BLaER1 treated with 17β-estradiol and CSF1 and Interleukin-3, amounts not matched to agents 10 nM and 100 nM (cell line): ENCODE results near the gene ZBTB7A.

Experiments
- H3K27ac ChIP-seq, 11 experiments: shearing (Covaris generic); formaldehyde crosslinking; 2 replicates each; pipeline ENCODE4 v1.8.1; 2022
- H3K27me3 ChIP-seq, 11 experiments: shearing (Covaris generic); formaldehyde crosslinking; 2 replicates each; pipeline ENCODE4 v1.8.1; 2022
- H3K36me3 ChIP-seq, 11 experiments: shearing (Covaris generic); formaldehyde crosslinking; 2 replicates each; pipeline ENCODE4 v1.8.1; 2022
- H3K4me1 ChIP-seq, 10 experiments: shearing (Covaris generic); formaldehyde crosslinking; 2 replicates each; pipeline ENCODE4 v1.8.1; 2022
- H3K4me2 ChIP-seq, 11 experiments: shearing (Covaris generic); formaldehyde crosslinking; 2 replicates each; pipeline ENCODE4 v1.8.1; 2022
- H3K4me3 ChIP-seq, 10 experiments: shearing (Covaris generic); formaldehyde crosslinking; 2 replicates each; pipeline ENCODE4 v1.8.1; 2022
- H3K9ac ChIP-seq, 11 experiments: shearing (Covaris generic); formaldehyde crosslinking; 2 replicates each; pipeline ENCODE4 v1.8.1; 2022
- H3K9me3 ChIP-seq, 11 experiments: shearing (Covaris generic); formaldehyde crosslinking; replicated peaks in 1 of 11; 2 replicates each; pipeline ENCODE4 v1.8.1; 2022
- H4K20me1 ChIP-seq, 11 experiments: shearing (Covaris generic); formaldehyde crosslinking; 2 replicates each; pipeline ENCODE4 v1.8.1; 2022
- Cebpa-rat ChIP-seq, 11 experiments: shearing (Covaris generic); IDR thresholded peaks; 2 replicates each; pipeline ENCODE4 v1.8.1; 2022

Gene ZBTB7A

DNA sequence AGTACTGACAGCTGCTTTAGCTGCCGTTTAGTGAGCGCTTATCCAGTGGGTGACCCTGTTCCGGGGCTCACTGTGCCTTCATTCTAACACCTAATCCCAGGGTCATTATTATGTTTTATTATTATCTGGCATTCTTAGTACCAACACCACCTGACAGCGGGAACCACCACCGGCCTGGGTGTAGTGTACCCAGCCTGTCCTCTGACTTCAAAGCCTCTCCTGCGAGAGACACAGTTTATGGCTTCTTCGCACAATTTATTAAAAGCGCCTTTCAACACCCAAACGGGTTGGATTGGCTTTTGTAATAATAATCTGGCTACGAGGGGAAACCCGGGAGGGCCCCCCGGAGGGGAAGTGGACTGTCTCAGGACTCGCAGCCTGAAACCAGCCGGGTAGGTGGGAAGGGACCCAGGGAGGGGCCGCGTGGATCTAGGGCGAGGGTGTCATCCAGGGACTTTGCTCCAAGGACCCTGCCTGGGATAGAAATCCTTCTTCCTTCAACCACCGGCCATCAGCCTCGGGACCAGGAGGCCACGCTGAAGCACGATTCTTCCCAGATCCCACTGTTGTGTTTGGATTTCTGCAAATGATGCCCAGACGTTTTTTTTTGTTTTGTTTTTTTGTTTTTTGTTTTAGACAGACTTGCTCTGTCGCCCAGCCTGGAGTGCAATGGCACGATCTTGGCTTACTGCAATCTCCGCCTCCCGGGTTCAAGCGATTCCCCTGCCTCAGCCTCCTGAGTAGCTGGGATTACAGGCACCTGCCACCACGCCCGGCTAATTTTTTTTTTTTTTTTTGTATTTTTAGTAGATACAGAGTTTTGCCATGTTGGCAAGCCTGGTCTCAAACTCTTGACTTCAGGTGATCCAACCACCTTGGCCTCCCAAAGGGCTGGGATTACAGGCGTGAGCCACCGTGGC lies 1.6 kb upstream of the ZBTB7A start:
- H3K9me3 ChIP-seq = no peaks in the 10 kb centered on the region
- peak overlapping the region; percentile 76 to 96 (median 91); a peak in 20 of 22 replicates for H3K27ac ChIP-seq
- H3K9ac ChIP-seq = peak overlapping the region; percentile 90 to 96 (median 95)
- H3K4me3 ChIP-seq = peak overlapping the region; percentile 83 to 96 (median 90)
- peak overlapping the region; percentile 78 to 97 (median 91) for H3K4me2 ChIP-seq
- H3K36me3 ChIP-seq = peaks cover 3 to 15% (median 13%) of the 10 kb centered on the region in 11 experiments; a peak in 20 of 22 replicates
- no peaks in the 10 kb centered on the region for H3K27me3 ChIP-seq
- no peak for TF ChIP-seq Cebpa-rat (IDR thresholded peaks at IDR 0.05)
- H3K4me1 ChIP-seq = peaks cover 27 to 50% (median 33%) of the 10 kb centered on the region in 10 experiments
- H4K20me1 ChIP-seq = peaks cover 17 to 19% (median 18%) of the 10 kb centered on the region in 11 experiments

DNA sequence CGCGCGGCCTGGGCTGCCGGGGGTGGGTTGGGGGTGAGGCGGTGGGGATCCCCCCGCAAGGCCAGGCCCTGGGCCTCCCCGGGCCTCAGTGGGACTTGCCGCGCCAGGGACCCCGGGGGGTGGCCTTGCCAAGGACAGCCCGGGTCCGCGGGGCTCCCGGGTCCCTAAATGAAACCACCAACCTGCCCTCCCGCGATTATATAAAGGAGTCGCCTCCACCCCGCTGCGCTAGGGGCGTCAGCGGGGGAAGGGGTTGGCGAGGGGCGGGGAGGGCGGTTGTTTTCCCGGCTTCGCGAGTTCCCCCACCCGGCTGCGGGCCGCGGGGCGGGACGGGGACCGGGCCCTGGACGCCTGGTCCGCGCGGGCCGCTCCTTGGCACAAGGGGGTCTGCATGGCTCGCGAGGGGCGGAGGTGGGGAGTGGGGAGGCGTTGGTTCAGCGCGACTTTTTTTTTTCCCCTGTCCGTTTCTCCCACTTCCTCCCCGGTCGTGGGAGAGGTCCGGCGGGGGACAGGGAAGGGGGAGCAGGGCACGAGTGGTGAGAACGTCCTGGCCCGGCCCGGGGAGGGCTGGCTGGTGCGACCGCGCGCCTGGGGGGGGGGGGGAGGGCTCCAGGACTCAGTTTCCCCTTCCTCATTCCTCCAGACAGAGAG lies 822 bp upstream of the ZBTB7A start:
- peaks cover 10 to 23% (median 21%) of the 10 kb centered on the region in 11 experiments; a peak in 21 of 22 replicates for H3K36me3 ChIP-seq
- no peaks in the 10 kb centered on the region for H3K9me3 ChIP-seq
- H3K4me3 ChIP-seq = peak overlapping the region; percentile 83 to 96 (median 90)
- H4K20me1 ChIP-seq = peaks cover 25 to 27% (median 26%) of the 10 kb centered on the region in 11 experiments
- peak overlapping the region; percentile 90 to 96 (median 95) for H3K9ac ChIP-seq
- peak overlapping the region; percentile 78 to 97 (median 91) for H3K4me2 ChIP-seq
- H3K27me3 ChIP-seq = no peaks in the 10 kb centered on the region
- no peak for TF ChIP-seq Cebpa-rat (IDR thresholded peaks at IDR 0.05)
- H3K27ac ChIP-seq = peak overlapping the region; percentile 76 to 96 (median 91)
- peaks cover 35 to 50% (median 38%) of the 10 kb centered on the region in 10 experiments for H3K4me1 ChIP-seq

DNA sequence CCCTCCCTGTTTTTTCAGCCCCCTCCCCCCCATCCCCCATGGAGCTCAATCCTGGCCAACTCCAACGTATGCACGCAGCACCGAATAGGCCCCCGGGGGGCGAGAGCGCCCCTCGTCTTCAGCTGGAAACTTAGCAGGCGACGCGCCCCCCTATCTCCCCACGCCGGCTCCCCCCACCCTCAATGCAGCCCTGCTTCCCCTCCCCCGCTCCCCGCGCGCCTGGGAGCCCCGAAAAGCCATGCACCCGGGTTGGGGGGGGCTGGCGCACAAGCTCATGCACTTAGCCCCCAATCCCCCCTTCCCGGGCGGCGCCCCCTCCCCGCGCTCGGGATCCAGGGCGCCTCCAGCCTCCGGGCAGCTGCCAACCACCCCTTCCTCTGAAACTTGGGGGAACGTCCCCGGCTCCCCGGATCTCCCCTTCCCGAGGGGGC lies 508 bp downstream of the ZBTB7A start:
- peak overlapping the region in 9 of 11 experiments; percentile 14 to 97 (median 63); a peak in 15 of 22 replicates for H3K4me2 ChIP-seq
- no peak for TF ChIP-seq Cebpa-rat (IDR thresholded peaks at IDR 0.05)
- peaks cover 38 to 41% (median 39%) of the 10 kb centered on the region in 11 experiments for H4K20me1 ChIP-seq
- H3K9ac ChIP-seq = peak overlapping the region; percentile 90 to 96 (median 95)
- H3K36me3 ChIP-seq = peaks cover 16 to 37% (median 33%) of the 10 kb centered on the region in 11 experiments; a peak in 21 of 22 replicates
- peaks cover 47 to 56% (median 51%) of the 10 kb centered on the region in 10 experiments for H3K4me1 ChIP-seq
- no peaks in the 10 kb centered on the region for H3K9me3 ChIP-seq
- H3K4me3 ChIP-seq = peak overlapping the region; percentile 83 to 96 (median 90)
- no peaks in the 10 kb centered on the region for H3K27me3 ChIP-seq
- H3K27ac ChIP-seq = peak overlapping the region; percentile 86 to 96 (median 91)

DNA sequence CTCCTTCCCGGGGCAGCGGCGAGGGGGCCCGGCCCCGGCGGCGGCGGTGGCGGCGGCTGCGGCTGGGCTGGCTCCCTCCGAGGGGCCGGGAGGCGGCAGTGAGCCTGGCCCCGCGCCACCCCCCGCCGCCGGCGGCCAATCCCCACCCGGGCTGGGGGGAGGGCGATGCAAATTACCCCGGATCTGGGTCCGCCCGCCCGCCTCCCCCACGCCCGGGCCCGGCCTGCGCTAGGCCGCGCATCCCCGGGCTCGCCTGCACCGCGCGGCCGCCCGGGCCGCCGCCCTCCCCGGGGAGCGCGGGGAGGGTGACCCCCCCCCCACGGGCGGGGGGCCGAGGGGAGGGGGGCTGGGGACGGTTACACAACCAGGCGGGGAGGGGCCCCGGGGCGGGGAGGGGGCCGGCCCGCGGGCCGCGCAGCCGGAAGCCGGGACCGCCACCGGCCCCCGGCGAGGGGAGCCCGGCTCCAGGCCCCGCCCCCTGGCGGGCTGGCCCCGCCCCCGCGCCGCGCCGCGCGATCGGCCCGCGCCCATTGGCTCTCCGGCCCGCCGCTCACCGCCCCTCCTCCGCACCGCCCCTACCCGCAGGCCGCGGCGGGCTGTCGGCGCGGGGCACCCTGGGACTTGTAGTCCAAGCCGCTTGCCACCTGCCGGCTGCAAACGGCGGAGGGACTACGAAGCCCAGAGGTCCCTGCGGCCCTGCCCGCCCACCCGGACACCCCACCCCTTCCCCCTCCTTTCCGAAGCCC lies 1.1 kb downstream of the ZBTB7A start:
- Histone ChIP-seq H3K4me3 (peak overlapping the region; percentile 91 to 99 (median 95)), H3K36me3 (peaks cover 16 to 42% (median 39%) of the 10 kb centered on the region in 11 experiments; a peak in 21 of 22 replicates), H3K27me3 (no peaks in the 10 kb centered on the region), H3K9ac (peak overlapping the region; percentile 92 to 100 (median 96)), H3K9me3 (no peaks in the 10 kb centered on the region), H3K4me1 (peaks cover 53 to 62% (median 57%) of the 10 kb centered on the region in 10 experiments), H3K27ac (peak overlapping the region; percentile 83 to 99 (median 97); a peak in 21 of 22 replicates), H4K20me1 (peaks cover 44 to 46% (median 45%) of the 10 kb centered on the region in 11 experiments), H3K4me2 (peak overlapping the region in 1 of 11 experiments; percentile 99; a peak in 1 of 22 replicates)
- no peak for TF ChIP-seq Cebpa-rat (IDR thresholded peaks at IDR 0.05)

DNA sequence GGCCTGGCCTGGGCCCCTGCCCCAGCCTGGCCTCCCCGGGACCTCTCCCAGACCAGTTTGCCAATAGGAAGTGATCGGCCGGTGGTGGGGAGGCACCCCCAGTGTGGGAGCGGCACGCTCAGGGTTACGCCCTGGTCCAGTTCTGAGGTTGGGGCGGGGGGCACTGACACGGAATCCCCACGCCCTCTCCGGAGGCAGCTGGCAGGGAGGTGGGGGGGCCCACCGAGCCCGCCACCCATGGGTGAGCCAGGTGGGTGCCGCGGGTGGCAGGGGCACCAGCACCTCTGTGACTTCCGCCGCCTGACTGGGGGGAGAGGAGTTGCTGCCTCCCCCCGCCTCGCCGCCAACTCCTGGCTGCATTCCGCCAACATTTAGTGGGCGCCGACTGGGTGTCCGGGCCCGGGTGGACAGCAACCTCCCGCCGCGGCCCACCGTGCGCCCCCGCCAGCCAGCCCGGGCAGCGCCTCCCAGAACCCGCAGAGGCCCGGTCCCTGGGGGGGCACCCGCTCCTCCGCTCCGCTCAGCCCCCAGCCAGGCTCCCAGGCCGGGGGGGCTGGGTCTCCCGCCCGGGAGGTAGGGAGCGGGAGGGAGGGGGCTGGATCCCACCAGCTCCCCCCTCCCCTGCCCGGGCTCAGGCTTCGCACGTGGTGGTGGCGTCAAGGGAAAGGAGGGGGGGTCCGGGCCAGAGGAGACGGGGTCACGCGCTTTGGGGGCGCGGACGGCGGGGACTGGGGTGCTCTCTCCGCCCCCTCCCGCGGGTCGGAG lies 2.0 kb downstream of the ZBTB7A start:
- no peaks in the 10 kb centered on the region for H3K27me3 ChIP-seq
- no peak for TF ChIP-seq Cebpa-rat (IDR thresholded peaks at IDR 0.05)
- H3K27ac ChIP-seq = peak overlapping the region; percentile 83 to 99 (median 97)
- peaks cover 16 to 52% (median 47%) of the 10 kb centered on the region in 11 experiments; a peak in 21 of 22 replicates for H3K36me3 ChIP-seq
- peaks cover 58 to 65% (median 63%) of the 10 kb centered on the region in 10 experiments for H3K4me1 ChIP-seq
- peak overlapping the region; percentile 93 to 100 (median 99) for H3K4me2 ChIP-seq
- H3K9me3 ChIP-seq = no peaks in the 10 kb centered on the region
- H3K9ac ChIP-seq = peak overlapping the region; percentile 92 to 100 (median 96)
- H3K4me3 ChIP-seq = peak overlapping the region; percentile 82 to 99 (median 95)
- peaks cover 53 to 56% (median 54%) of the 10 kb centered on the region in 11 experiments for H4K20me1 ChIP-seq

DNA sequence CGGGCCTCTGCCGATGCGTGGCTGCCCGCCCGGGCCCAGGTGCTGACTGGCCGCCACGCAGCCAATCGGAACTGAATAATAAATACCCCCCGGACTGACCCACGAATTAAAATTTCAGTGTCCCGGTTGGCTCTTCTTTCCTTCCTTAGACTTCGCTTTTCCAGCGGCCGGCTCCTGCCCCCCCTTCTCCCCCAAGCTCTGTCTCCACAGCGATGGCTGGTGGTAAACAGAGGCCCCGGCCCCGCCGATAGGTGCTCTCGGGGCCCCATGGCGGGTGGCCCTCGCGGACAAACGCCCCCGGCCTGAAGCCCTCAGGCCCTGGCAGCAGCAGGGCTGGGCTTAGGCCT lies 2.6 kb downstream of the ZBTB7A start:
- Histone ChIP-seq H3K27me3 (no peaks in the 10 kb centered on the region), H3K9me3 (no peaks in the 10 kb centered on the region), H4K20me1 (peaks cover 59 to 61% (median 60%) of the 10 kb centered on the region in 11 experiments), H3K4me1 (peaks cover 58 to 65% (median 63%) of the 10 kb centered on the region in 10 experiments), H3K4me3 (peak overlapping the region; percentile 82 to 99 (median 95)), H3K4me2 (peak overlapping the region; percentile 93 to 100 (median 99)), H3K36me3 (peaks cover 16 to 57% (median 49%) of the 10 kb centered on the region in 11 experiments; a peak in 21 of 22 replicates), H3K27ac (peak overlapping the region; percentile 83 to 99 (median 97)), H3K9ac (peak overlapping the region; percentile 92 to 100 (median 96))
- no peak for TF ChIP-seq Cebpa-rat (IDR thresholded peaks at IDR 0.05)

- peak overlapping the region; percentile 92 to 100 (median 96) for H3K9ac ChIP-seq
- H3K9me3 ChIP-seq = no peaks in the 10 kb centered on the region
- H3K4me1 ChIP-seq = peaks cover 58 to 65% (median 63%) of the 10 kb centered on the region in 10 experiments
- H3K36me3 ChIP-seq = peaks cover 16 to 63% (median 49%) of the 10 kb centered on the region in 11 experiments; a peak in 21 of 22 replicates
- no peak for TF ChIP-seq Cebpa-rat (IDR thresholded peaks at IDR 0.05)
- H3K4me2 ChIP-seq = peak overlapping the region; percentile 93 to 100 (median 99)
- no peaks in the 10 kb centered on the region for H3K27me3 ChIP-seq
- peak overlapping the region; percentile 82 to 99 (median 95) for H3K4me3 ChIP-seq
- peak overlapping the region; percentile 83 to 99 (median 97); a peak in 21 of 22 replicates for H3K27ac ChIP-seq
- peaks cover 64 to 67% (median 65%) of the 10 kb centered on the region in 11 experiments for H4K20me1 ChIP-seq
Observed at GRCh38 chr19:4063369-4064148, 3.1 kb downstream of the ZBTB7A start.
